Loucy (cell line): ENCODE data around the gene SLC35F3.

ENCODE experiments used
- EZH2phosphoT487 ChIP-seq: fragments of 200-600 bp; IDR thresholded peaks from 2 replicates; pipeline ENCODE4 v1.6.1; 2018; ENCODE audit warnings: antibody characterized with exemption, mild to moderate bottlenecking, moderate library complexity, borderline replicate concordance
- TF ChIP-seq, protein P1 (sequence below): fragments of 200-600 bp; sonication (generic); conservative IDR thresholded peaks from 2 replicates; pipeline ENCODE4 v1.5.1; 2014; ENCODE audit warnings: mild to moderate bottlenecking, antibody characterized with exemption, low read length

DNA sequence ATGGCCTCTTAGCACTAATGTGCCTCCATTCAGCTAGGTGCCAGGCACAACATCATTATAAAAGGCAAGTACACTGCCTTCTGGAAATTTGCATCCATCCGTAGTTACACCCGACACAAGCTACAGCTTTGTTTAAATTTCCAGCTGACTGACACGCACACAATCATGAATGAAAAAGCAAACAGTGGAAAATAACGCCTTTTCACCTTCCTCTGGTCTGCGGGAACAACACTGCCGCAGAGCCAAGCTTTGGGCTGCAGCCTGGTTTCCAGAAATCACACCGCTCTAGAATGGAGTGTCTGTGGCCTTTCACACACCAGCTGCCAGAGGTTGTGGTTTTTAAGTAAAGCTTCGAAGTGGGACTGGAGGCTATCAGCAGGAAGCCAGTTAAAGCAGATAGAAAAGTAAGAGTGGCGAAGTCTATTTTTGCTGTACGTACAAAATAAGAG, 326.0 kb downstream of the SLC35F3 start:
- TF ChIP-seq, protein P1, sequence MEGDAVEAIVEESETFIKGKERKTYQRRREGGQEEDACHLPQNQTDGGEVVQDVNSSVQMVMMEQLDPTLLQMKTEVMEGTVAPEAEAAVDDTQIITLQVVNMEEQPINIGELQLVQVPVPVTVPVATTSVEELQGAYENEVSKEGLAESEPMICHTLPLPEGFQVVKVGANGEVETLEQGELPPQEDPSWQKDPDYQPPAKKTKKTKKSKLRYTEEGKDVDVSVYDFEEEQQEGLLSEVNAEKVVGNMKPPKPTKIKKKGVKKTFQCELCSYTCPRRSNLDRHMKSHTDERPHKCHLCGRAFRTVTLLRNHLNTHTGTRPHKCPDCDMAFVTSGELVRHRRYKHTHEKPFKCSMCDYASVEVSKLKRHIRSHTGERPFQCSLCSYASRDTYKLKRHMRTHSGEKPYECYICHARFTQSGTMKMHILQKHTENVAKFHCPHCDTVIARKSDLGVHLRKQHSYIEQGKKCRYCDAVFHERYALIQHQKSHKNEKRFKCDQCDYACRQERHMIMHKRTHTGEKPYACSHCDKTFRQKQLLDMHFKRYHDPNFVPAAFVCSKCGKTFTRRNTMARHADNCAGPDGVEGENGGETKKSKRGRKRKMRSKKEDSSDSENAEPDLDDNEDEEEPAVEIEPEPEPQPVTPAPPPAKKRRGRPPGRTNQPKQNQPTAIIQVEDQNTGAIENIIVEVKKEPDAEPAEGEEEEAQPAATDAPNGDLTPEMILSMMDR = no peak
- no peak for TF ChIP-seq EZH2phosphoT487
